A673 (cell line): Measurements from ENCODE around the gene KNCN.

Experiments used
- EZH2 ChIP-seq: fragments of 200-600 bp; sonication (generic); IDR thresholded peaks from 2 replicates; pipeline ENCODE4 v1.6.1; 2017; ENCODE audit warnings: borderline replicate concordance, low read depth, mild to moderate bottlenecking, mixed read lengths, antibody characterized with exemption, low read length; ENCODE audit not compliant: poor library complexity, severe bottlenecking
- TF ChIP-seq, protein P1 (sequence below): fragments of 300-800, 200-600 bp; sonication (generic); conservative IDR thresholded peaks from 2 replicates; pipeline ENCODE4 v1.5.1; 2017; ENCODE audit warnings: low read depth, mild to moderate bottlenecking, antibody characterized with exemption, low read length, moderate library complexity, mixed read lengths

DNA sequence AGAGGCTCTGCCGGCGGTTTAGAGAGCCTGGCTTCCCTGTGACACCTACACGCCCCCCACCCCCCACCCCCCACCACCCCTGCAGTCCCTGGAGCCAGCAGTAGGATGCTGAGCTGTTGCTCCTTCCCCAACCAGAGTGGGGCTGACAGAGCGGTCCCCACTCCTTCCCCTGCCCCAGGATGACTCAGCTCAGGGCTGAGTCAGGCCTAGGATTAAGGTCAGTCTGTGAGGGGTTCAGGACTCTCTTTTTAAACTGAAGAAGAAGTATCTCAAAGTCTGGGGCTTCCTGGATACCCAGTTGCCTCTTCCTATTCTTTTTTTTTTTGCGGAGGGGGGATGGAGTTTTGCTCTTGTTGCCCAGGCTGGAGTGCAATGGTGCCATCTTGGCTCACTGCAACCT lies 42.7 kb downstream of the KNCN start:
- TF ChIP-seq, protein P1, sequence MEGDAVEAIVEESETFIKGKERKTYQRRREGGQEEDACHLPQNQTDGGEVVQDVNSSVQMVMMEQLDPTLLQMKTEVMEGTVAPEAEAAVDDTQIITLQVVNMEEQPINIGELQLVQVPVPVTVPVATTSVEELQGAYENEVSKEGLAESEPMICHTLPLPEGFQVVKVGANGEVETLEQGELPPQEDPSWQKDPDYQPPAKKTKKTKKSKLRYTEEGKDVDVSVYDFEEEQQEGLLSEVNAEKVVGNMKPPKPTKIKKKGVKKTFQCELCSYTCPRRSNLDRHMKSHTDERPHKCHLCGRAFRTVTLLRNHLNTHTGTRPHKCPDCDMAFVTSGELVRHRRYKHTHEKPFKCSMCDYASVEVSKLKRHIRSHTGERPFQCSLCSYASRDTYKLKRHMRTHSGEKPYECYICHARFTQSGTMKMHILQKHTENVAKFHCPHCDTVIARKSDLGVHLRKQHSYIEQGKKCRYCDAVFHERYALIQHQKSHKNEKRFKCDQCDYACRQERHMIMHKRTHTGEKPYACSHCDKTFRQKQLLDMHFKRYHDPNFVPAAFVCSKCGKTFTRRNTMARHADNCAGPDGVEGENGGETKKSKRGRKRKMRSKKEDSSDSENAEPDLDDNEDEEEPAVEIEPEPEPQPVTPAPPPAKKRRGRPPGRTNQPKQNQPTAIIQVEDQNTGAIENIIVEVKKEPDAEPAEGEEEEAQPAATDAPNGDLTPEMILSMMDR, result no peak
- no peak for TF ChIP-seq EZH2
